Fibroblast of lung (primary cell): ENCODE data around the gene PPP1R2. TPM values are rescaled to one million over a fixed set of nuclear protein-coding genes. Genes with fewer than 3 reads are reported as not detected.

Experiments used
- DNase-seq, 2 donors: peaks; one replicate each; pipeline versions ENCODE4 v3.0.0 to v3.0.0-alpha.2; 2010; ENCODE audit warnings: low read depth in 2 of 2
- H2AFZ ChIP-seq: 2 replicates; pipeline ENCODE4 v1.5.1; 2012; ENCODE audit warnings: low read length, control low read depth, inconsistent platforms
- H3K27ac ChIP-seq: 2 replicates; pipeline ENCODE4 v1.5.1; 2011; ENCODE audit warnings: low read length, control low read depth; ENCODE audit not compliant: insufficient read depth
- H3K27me3 ChIP-seq: 2 replicates; pipeline ENCODE4 v1.5.1; 2011; ENCODE audit warnings: mild to moderate bottlenecking, low read length; ENCODE audit not compliant: control insufficient read depth, insufficient read depth
- H3K36me3 ChIP-seq: 2 replicates; pipeline ENCODE4 v1.5.1; 2011; ENCODE audit warnings: low read length; ENCODE audit not compliant: control insufficient read depth, insufficient read depth
- H3K4me1 ChIP-seq: 2 replicates; pipeline ENCODE4 v1.5.1; 2011; ENCODE audit warnings: low read length; ENCODE audit not compliant: control insufficient read depth, insufficient read depth; ENCODE audit errors: extremely low read depth
- H3K4me2 ChIP-seq: 2 replicates; pipeline ENCODE4 v1.5.1; 2011; ENCODE audit warnings: low read length, control low read depth; ENCODE audit not compliant: insufficient read depth; ENCODE audit errors: extremely low read depth
- H3K4me3 ChIP-seq, 4 experiments: fragments of 200-600 bp in 1 of 4; sonication (generic) in 1 of 4; replicated peaks in 1 of 4; 2 replicates each; pipeline ENCODE4 v1.5.1; 2011 to 2016; ENCODE audit warnings: low read length in 4 of 4, low read depth in 3 of 4, mild to moderate bottlenecking in 3 of 4, control low read depth in 2 of 4, inconsistent platforms in 1 of 4, mixed read lengths in 1 of 4; ENCODE audit not compliant: insufficient read depth in 1 of 4; ENCODE audit errors: control extremely low read depth in 1 of 4
- H3K79me2 ChIP-seq: 2 replicates; pipeline ENCODE4 v1.5.1; 2012; ENCODE audit warnings: mild to moderate bottlenecking, low read length, inconsistent platforms; ENCODE audit not compliant: control insufficient read depth, insufficient read depth
- H3K9ac ChIP-seq: 2 replicates; pipeline ENCODE4 v1.5.1; 2011; ENCODE audit warnings: mild to moderate bottlenecking, low read length, control low read depth; ENCODE audit not compliant: insufficient read depth
- H3K9me3 ChIP-seq: 2 replicates; pipeline ENCODE4 v1.5.1; 2012; ENCODE audit warnings: low read depth, low read length; ENCODE audit not compliant: control insufficient read depth, insufficient read depth
- H4K20me1 ChIP-seq: 2 replicates; pipeline ENCODE4 v1.5.1; 2011; ENCODE audit warnings: low read length; ENCODE audit not compliant: control insufficient read depth, insufficient read depth; ENCODE audit errors: extremely low read depth
- CTCF ChIP-seq, 2 donors: IDR thresholded peaks in 1 of 2; conservative IDR thresholded peaks in 1 of 2; 1 replicate in 1 of 2; 2 replicates in 1 of 2; pipeline ENCODE4 v1.5.1; 2011 to 2012; ENCODE audit warnings: low read length in 2 of 2, control low read depth in 1 of 2, inconsistent platforms in 1 of 2, low read depth in 1 of 2, mild to moderate bottlenecking in 1 of 2
- EZH2 ChIP-seq: IDR thresholded peaks from 2 replicates; pipeline ENCODE4 v1.5.1; 2012; ENCODE audit warnings: low read length, control low read depth, mild to moderate bottlenecking; ENCODE audit errors: missing control alignments
- polyA plus RNA-seq, 2 donors: library from polyadenylated mRNA; depleted of rRNA in 1 of 2; stranded (reverse) in 1 of 2; unstranded in 1 of 2; fragments of >200 nt; gene quantifications; 2 replicates each; pipeline ENCODE4 v1.2.1, GENCODE V29; 2011 to 2012; ENCODE audit warnings: missing spikeins in 1 of 2
- total RNA-seq: library from RNA; depleted of rRNA; stranded (reverse); fragments of >200 nt; gene quantifications from 2 replicates; pipeline ENCODE4 v1.2.1, GENCODE V29; 2014

The PPP1R2 gene
- total and polyA plus RNA-seq, 2 donors (not counting 1 experiment from before 2014, with no cell fraction given): 28.9 to 134 TPM

DNA sequence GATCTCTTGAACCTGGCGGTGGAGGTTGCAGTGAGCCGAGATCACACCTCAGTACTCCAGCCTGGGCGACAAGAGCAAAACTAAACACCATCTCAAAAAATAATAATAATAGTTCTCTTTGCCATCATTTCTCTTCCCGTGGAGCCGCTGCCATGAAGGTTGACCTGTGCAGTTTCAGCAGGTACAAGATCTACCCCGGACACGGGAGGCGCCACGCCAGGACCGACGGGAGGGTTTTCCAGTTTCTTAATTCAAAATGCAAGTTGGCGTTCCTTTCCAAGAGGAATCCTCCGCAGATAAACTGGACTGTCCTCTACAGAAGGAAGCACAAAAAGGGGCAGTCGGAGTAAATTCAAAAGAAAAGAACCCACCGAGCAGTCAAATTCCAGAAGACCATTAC is 11.3 kb upstream of the PPP1R2 start:
- Histone ChIP-seq H3K27ac (no peak overlapping the region), H3K4me2 (no peak overlapping the region), H3K79me2 (no peaks in the 10 kb centered on the region), H3K27me3 (peaks cover 5% of the 10 kb centered on the region), H3K9me3 (no peaks in the 10 kb centered on the region), H3K9ac (no peak overlapping the region), H3K36me3 (no peaks in the 10 kb centered on the region), H3K4me1 (no peaks in the 10 kb centered on the region), H2AFZ (no peak overlapping the region), H4K20me1 (no peaks in the 10 kb centered on the region), H3K4me3 (no peak overlapping the region)
- no peak for DNase-seq
- TF ChIP-seq EZH2 (no peak), CTCF (conservative IDR thresholded peaks at IDR 0.05 in 1 of 2, IDR thresholded peaks at IDR 0.05 in 1 of 2; ENCODE audit: low read depth in 1 of 2, low read length in 2 of 2) (no peak)

- H3K4me3 ChIP-seq: no peak overlapping the region
- TF ChIP-seq EZH2 (no peak), CTCF (conservative IDR thresholded peaks at IDR 0.05 in 1 of 2, IDR thresholded peaks at IDR 0.05 in 1 of 2; ENCODE audit: low read depth in 1 of 2, low read length in 2 of 2) (no peak)
- H3K36me3 ChIP-seq: no peaks in the 10 kb centered on the region
- H3K27ac ChIP-seq: no peak overlapping the region
- H3K27me3 ChIP-seq: peaks cover 5% of the 10 kb centered on the region
- no peak overlapping the region for H3K4me2 ChIP-seq
- H4K20me1 ChIP-seq: no peaks in the 10 kb centered on the region
- H3K9ac ChIP-seq: no peak overlapping the region
- no peak for DNase-seq
- H3K9me3 ChIP-seq: no peaks in the 10 kb centered on the region
- no peaks in the 10 kb centered on the region for H3K4me1 ChIP-seq
- no peak overlapping the region for H2AFZ ChIP-seq
- no peaks in the 10 kb centered on the region for H3K79me2 ChIP-seq
Observed at GRCh38 chr3:195553268-195553667, 10.1 kb upstream of the PPP1R2 start.

GRCh38 chr3:195551381-195551978 is 8.4 kb upstream of the PPP1R2 start:
- DNase-seq: no peak
- no peak overlapping the region for H3K4me2 ChIP-seq

More at GRCh38 chr3:195551381-195551978, 8.4 kb upstream of the PPP1R2 start:
- peaks cover 5% of the 10 kb centered on the region for H3K27me3 ChIP-seq
- H3K79me2 ChIP-seq: no peaks in the 10 kb centered on the region
- H3K9me3 ChIP-seq: no peaks in the 10 kb centered on the region
- H2AFZ ChIP-seq: no peak overlapping the region
- H4K20me1 ChIP-seq: no peaks in the 10 kb centered on the region
- no peak overlapping the region for H3K27ac ChIP-seq
- no peak overlapping the region for H3K9ac ChIP-seq
- no peak overlapping the region for H3K4me3 ChIP-seq
- TF ChIP-seq CTCF (conservative IDR thresholded peaks at IDR 0.05 in 1 of 2, IDR thresholded peaks at IDR 0.05 in 1 of 2; ENCODE audit: low read depth in 1 of 2, low read length in 2 of 2) (no peak), EZH2 (no peak)
- no peaks in the 10 kb centered on the region for H3K4me1 ChIP-seq
- no peaks in the 10 kb centered on the region for H3K36me3 ChIP-seq
